ENCODE measurements around the gene RAD17.
"Not testable (repeated sequence)": the region's sequence is repeated elsewhere in the genome, so short reads cannot be mapped to it uniquely, and the experiment has no call there.

Gene RAD17

GRCh38 chr5:69450116-69450515 lies 80.5 kb downstream of the RAD17 start:
- DNase-seq (ENCODE audit: extremely low read depth, insufficient read length) = no peak
- H3K36me3 ChIP-seq (ENCODE audit: control insufficient read depth, insufficient read depth, low read length) = no peaks in the 10 kb centered on the region
- H3K4me3 ChIP-seq (replicated peaks; ENCODE audit: low read depth, low read length) = no peak overlapping the region
- TF ChIP-seq CTCF (IDR thresholded peaks at IDR 0.05; ENCODE audit: insufficient read depth, low read length, poor library complexity, severe bottlenecking) = no peak
- no peaks in the 10 kb centered on the region for H3K27me3 ChIP-seq (replicated peaks; ENCODE audit: control insufficient read depth, insufficient read depth, low read length)

- H3K4me3 ChIP-seq (replicated peaks; ENCODE audit: low read depth, low read length); DNase-seq (ENCODE audit: extremely low read depth, insufficient read length); H3K36me3 ChIP-seq (ENCODE audit: control insufficient read depth, insufficient read depth, low read length); H3K27me3 ChIP-seq (replicated peaks; ENCODE audit: control insufficient read depth, insufficient read depth, low read length): not testable (repeated sequence)
Observed at GRCh38 chr5:69450527-69450926, 80.9 kb downstream of the RAD17 start.

- no peak for TF ChIP-seq CTCF (IDR thresholded peaks at IDR 0.05; ENCODE audit: insufficient read depth, low read length, poor library complexity, severe bottlenecking)
- DNase-seq (ENCODE audit: extremely low read depth, insufficient read length) = no peak
- H3K4me3 ChIP-seq (replicated peaks; ENCODE audit: low read depth, low read length) = no peak overlapping the region
- no peaks in the 10 kb centered on the region for H3K27me3 ChIP-seq (replicated peaks; ENCODE audit: control insufficient read depth, insufficient read depth, low read length)
- H3K36me3 ChIP-seq (ENCODE audit: control insufficient read depth, insufficient read depth, low read length) = no peaks in the 10 kb centered on the region
Observed at GRCh38 chr5:69451941-69452647, 82.5 kb downstream of the RAD17 start.

GRCh38 chr5:69453487-69453886 lies 83.9 kb downstream of the RAD17 start:
- H3K36me3 ChIP-seq (ENCODE audit: control insufficient read depth, insufficient read depth, low read length); H3K4me3 ChIP-seq (replicated peaks; ENCODE audit: low read depth, low read length); DNase-seq (ENCODE audit: extremely low read depth, insufficient read length); H3K27me3 ChIP-seq (replicated peaks; ENCODE audit: control insufficient read depth, insufficient read depth, low read length): not testable (repeated sequence)

DNA sequence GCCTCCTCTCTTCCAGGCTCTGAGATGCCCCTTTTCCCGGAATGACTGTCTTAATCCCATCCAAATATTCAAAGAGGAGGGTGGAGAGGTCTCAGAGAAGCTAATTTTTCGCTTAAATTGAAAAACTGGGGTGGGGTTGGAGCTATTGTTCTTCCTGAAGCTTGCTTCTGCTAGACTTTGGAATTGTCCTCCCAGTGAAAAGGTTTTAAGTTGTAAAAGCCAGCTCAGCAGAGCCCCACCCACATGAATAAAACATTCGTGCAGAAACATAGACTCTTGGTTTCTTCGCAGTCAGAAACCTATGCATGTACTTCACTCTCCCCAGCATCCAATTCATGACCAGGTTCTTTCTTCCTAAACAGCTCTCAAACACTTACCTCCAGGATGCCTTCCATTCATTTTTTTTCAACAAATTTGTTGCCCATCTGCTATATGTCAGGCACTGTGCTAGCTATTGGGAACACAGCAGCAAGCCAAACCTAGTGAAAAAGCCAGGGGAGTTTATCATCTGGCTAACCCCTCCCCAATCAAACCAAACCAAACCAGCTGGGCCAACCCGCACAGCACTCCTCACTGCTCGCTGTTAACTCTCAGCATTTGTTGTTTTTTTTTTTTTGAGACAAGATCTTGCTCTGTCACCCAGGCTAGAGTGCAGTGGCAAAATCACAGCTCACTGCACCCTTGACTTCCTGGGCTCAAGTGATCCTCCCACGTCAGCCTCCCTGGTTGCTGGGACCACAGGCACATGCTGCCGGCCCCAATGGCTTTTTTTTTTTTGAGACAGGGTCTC lies 85.0 kb downstream of the RAD17 start:
- Histone ChIP-seq H3K4me3 (replicated peaks; ENCODE audit: low read depth, low read length) (no peak overlapping the region), H3K36me3 (ENCODE audit: control insufficient read depth, insufficient read depth, low read length) (no peaks in the 10 kb centered on the region), H3K27me3 (replicated peaks; ENCODE audit: control insufficient read depth, insufficient read depth, low read length) (no peaks in the 10 kb centered on the region)
- DNase-seq (ENCODE audit: extremely low read depth, insufficient read length) = no peak
- TF ChIP-seq CTCF (IDR thresholded peaks at IDR 0.05; ENCODE audit: insufficient read depth, low read length, poor library complexity, severe bottlenecking) = no peak

GRCh38 chr5:69455428-69455988 lies 85.9 kb downstream of the RAD17 start:
- not testable (repeated sequence) for H3K4me3 ChIP-seq (replicated peaks; ENCODE audit: low read depth, low read length); H3K36me3 ChIP-seq (ENCODE audit: control insufficient read depth, insufficient read depth, low read length); H3K27me3 ChIP-seq (replicated peaks; ENCODE audit: control insufficient read depth, insufficient read depth, low read length); DNase-seq (ENCODE audit: extremely low read depth, insufficient read length)

- DNase-seq (ENCODE audit: extremely low read depth, insufficient read length) = no peak
- H3K27me3 ChIP-seq (replicated peaks; ENCODE audit: control insufficient read depth, insufficient read depth, low read length) = no peaks in the 10 kb centered on the region
- no peak for TF ChIP-seq CTCF (IDR thresholded peaks at IDR 0.05; ENCODE audit: insufficient read depth, low read length, poor library complexity, severe bottlenecking)
- no peaks in the 10 kb centered on the region for H3K36me3 ChIP-seq (ENCODE audit: control insufficient read depth, insufficient read depth, low read length)
- no peak overlapping the region for H3K4me3 ChIP-seq (replicated peaks; ENCODE audit: low read depth, low read length)
Observed at GRCh38 chr5:69462170-69462569, 92.6 kb downstream of the RAD17 start.

Data from GM06990 (cell line).